DOHH2 (cell line): ENCODE measurements around the gene CENPA.

Experiments
- H3F3A ChIP-seq: fragments of 200-600 bp; sonication (generic), shearing (Covaris generic); 2 replicates; pipeline ENCODE4 v1.6.0; 2016; ENCODE audit warnings: antibody characterized with exemption, mild to moderate bottlenecking; ENCODE audit not compliant: control insufficient read depth, insufficient read depth
- H3K27ac ChIP-seq: fragments of 200-600 bp; sonication (generic); 2 replicates; pipeline ENCODE4 v1.5.1; 2014; ENCODE audit warnings: low read depth, mild to moderate bottlenecking, low read length, moderate library complexity
- H3K27me3 ChIP-seq: fragments of 200-600 bp; sonication (generic); 2 replicates; pipeline ENCODE4 v1.6.1; 2014; ENCODE audit warnings: mild to moderate bottlenecking, low read length, mixed read lengths; ENCODE audit not compliant: control insufficient read depth
- H3K36me3 ChIP-seq: fragments of 200-600 bp; sonication (generic); 2 replicates; pipeline ENCODE4 v1.6.1; 2014; ENCODE audit warnings: mild to moderate bottlenecking, low read length, moderate library complexity, mixed read lengths; ENCODE audit not compliant: control insufficient read depth
- H3K4me1 ChIP-seq: fragments of 200-600 bp; sonication (generic); 2 replicates; pipeline ENCODE4 v1.6.1; 2014; ENCODE audit warnings: mild to moderate bottlenecking, low read length, mixed read lengths; ENCODE audit not compliant: control insufficient read depth
- H3K4me2 ChIP-seq: fragments of 200-600 bp; sonication (generic); 2 replicates; pipeline ENCODE4 v1.6.0; 2014; ENCODE audit warnings: mild to moderate bottlenecking, low read length, moderate library complexity
- H3K4me3 ChIP-seq: fragments of 200-600 bp; sonication (generic); 2 replicates; pipeline ENCODE4 v1.5.1; 2014; ENCODE audit warnings: mild to moderate bottlenecking, low read length, mixed read lengths
- H3K79me2 ChIP-seq: fragments of 200-600 bp; sonication (generic); 2 replicates; pipeline ENCODE4 v1.6.1; 2014; ENCODE audit warnings: mild to moderate bottlenecking, low read length, mixed read lengths; ENCODE audit not compliant: control insufficient read depth
- H3K9me2 ChIP-seq: fragments of 200-600 bp; sonication (generic); replicated peaks from 2 replicates; pipeline ENCODE4 v1.6.1; 2014; ENCODE audit warnings: mild to moderate bottlenecking, low read length, mixed read lengths; ENCODE audit not compliant: control insufficient read depth
- H3K9me3 ChIP-seq: fragments of 200-600 bp; sonication (generic); 2 replicates; pipeline ENCODE4 v1.6.1; 2014; ENCODE audit warnings: antibody characterized with exemption, low read length, mixed read lengths; ENCODE audit not compliant: control insufficient read depth, insufficient read depth
- H4K20me1 ChIP-seq: fragments of 200-600 bp; sonication (generic); 2 replicates; pipeline ENCODE4 v1.6.0; 2014; ENCODE audit warnings: low read depth, mild to moderate bottlenecking, antibody characterized with exemption, low read length, moderate library complexity; ENCODE audit not compliant: control insufficient read depth, insufficient read depth
- CTCF ChIP-seq: fragments of 200-600 bp; sonication (generic); IDR thresholded peaks from one replicate; pipeline ENCODE4 v1.5.1; 2014; ENCODE audit warnings: antibody characterized with exemption, mild to moderate bottlenecking, low read depth, low read length; ENCODE audit not compliant: poor library complexity, severe bottlenecking
- EZH2phosphoT487 ChIP-seq: fragments of 200-600 bp; sonication (generic); IDR thresholded peaks from 2 replicates; pipeline ENCODE4 v1.6.1; 2017; ENCODE audit warnings: borderline replicate concordance, mild to moderate bottlenecking, antibody characterized with exemption, low read length, moderate library complexity, mixed read lengths

Gene CENPA

DNA sequence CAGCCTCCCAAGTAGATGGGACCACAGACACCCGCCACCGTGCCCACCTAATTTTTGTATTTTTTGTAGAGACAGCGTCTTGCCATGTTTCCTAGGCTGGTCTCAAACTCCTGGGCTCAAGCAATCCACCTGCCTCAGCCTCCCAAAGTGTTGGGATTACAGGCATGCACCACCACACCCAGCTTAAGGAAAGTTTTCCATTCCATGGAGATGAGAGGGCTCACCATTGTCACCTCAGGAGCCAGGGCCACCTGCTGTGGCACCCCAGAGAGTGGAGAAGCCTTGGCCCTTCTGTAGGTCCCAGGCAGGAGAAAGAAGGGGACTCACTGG lies 17.1 kb upstream of the CENPA start:
- no peak overlapping the region for H3K27ac ChIP-seq
- no peaks in the 10 kb centered on the region; the same call in 1 of the 2 replicates for H4K20me1 ChIP-seq
- no peak overlapping the region for H3K4me3 ChIP-seq
- no peaks in the 10 kb centered on the region for H3F3A ChIP-seq
- H3K9me2 ChIP-seq = no peaks in the 10 kb centered on the region
- no peak for TF ChIP-seq EZH2phosphoT487
- no peak for TF ChIP-seq CTCF
- peaks cover 16% of the 10 kb centered on the region for H3K4me1 ChIP-seq
- H3K79me2 ChIP-seq = peaks cover 65% of the 10 kb centered on the region
- peaks cover 10% of the 10 kb centered on the region for H3K36me3 ChIP-seq
- H3K27me3 ChIP-seq = no peaks in the 10 kb centered on the region
- H3K9me3 ChIP-seq = no peaks in the 10 kb centered on the region
- H3K4me2 ChIP-seq = no peak overlapping the region

GRCh38 chr2:26769089-26769761 lies 16.6 kb upstream of the CENPA start:
- Histone ChIP-seq H3K27me3 (no peaks in the 10 kb centered on the region), H3K4me3 (no peak overlapping the region), H3K27ac (no peak overlapping the region), H3K4me1 (peaks cover 15% of the 10 kb centered on the region), H3K36me3 (peaks cover 10% of the 10 kb centered on the region), H3K79me2 (peaks cover 64% of the 10 kb centered on the region), H3K4me2 (no peak overlapping the region), H4K20me1 (no peaks in the 10 kb centered on the region; the same call in 1 of the 2 replicates), H3K9me3 (no peaks in the 10 kb centered on the region), H3K9me2 (no peaks in the 10 kb centered on the region), H3F3A (no peaks in the 10 kb centered on the region)
- TF ChIP-seq CTCF = no peak

GRCh38 chr2:26770986-26771586 lies 14.8 kb upstream of the CENPA start:
- Histone ChIP-seq H3K27me3 (no peaks in the 10 kb centered on the region), H4K20me1 (no peaks in the 10 kb centered on the region; the same call in 1 of the 2 replicates), H3F3A (no peaks in the 10 kb centered on the region), H3K4me3 (no peak overlapping the region), H3K9me2 (no peaks in the 10 kb centered on the region), H3K27ac (no peak overlapping the region), H3K79me2 (peaks cover 45% of the 10 kb centered on the region), H3K9me3 (no peaks in the 10 kb centered on the region), H3K4me1 (no peaks in the 10 kb centered on the region), H3K36me3 (peaks cover 10% of the 10 kb centered on the region; the same call in 1 of the 2 replicates), H3K4me2 (no peak overlapping the region)
- TF ChIP-seq EZH2phosphoT487 = no peak
- TF ChIP-seq CTCF = peak; percentile 55
